Measurements from ENCODE around the gene TMEM178A. TPM values are rescaled to one million over a fixed set of nuclear protein-coding genes. Genes with fewer than 3 reads are reported as not detected.

TMEM178A gene
- total and polyA plus RNA-seq, 7 donors, result 0.60 to 6.1 (median 1.8) TPM; not detected in 1

DNA sequence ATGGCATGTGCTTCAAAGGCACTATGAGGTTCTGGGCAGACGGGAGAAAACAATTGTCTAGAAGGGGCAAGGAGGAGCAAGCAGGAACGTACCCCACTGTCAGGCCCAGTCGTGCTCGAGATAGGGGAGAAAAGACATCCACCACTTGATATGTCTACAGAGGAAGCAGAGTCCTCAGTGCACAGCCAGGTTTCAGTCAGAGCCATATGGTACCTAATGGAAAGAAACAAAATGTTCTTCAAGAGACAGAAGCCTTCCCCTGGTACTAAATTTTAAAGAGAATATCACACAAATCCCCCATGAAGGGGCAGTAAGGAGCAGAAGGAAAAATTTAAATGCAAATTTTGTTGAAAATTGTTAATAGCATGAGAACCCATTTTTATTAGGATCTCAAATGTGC, 91.4 kb downstream of the TMEM178A start:
- WGBS, 2 donors, result 95 to 98% methylated on average over 4 of the region's 4 CpGs
- no peak for TF ChIP-seq EP300 (IDR thresholded peaks at IDR 0.05)
- TF ChIP-seq, protein P1, sequence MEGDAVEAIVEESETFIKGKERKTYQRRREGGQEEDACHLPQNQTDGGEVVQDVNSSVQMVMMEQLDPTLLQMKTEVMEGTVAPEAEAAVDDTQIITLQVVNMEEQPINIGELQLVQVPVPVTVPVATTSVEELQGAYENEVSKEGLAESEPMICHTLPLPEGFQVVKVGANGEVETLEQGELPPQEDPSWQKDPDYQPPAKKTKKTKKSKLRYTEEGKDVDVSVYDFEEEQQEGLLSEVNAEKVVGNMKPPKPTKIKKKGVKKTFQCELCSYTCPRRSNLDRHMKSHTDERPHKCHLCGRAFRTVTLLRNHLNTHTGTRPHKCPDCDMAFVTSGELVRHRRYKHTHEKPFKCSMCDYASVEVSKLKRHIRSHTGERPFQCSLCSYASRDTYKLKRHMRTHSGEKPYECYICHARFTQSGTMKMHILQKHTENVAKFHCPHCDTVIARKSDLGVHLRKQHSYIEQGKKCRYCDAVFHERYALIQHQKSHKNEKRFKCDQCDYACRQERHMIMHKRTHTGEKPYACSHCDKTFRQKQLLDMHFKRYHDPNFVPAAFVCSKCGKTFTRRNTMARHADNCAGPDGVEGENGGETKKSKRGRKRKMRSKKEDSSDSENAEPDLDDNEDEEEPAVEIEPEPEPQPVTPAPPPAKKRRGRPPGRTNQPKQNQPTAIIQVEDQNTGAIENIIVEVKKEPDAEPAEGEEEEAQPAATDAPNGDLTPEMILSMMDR (IDR thresholded peaks at IDR 0.05), result no peak
- peaks cover 0 to 86% (median 21%) of the 10 kb centered on the region in 4 donors for H3K36me3 ChIP-seq
- DNase-seq, result no peak
- no peak overlapping the region for H3K27ac ChIP-seq
- H3K9me3 ChIP-seq, result no peaks in the 10 kb centered on the region
- intact Hi-C loops (cut with DNase I), result no loop called here
- no peak overlapping the region for H3K4me3 ChIP-seq
- no peaks in the 10 kb centered on the region for H3K27me3 ChIP-seq
- H3K4me1 ChIP-seq, result peaks cover 0 to 6% (median 0%) of the 10 kb centered on the region in 4 donors

DNA sequence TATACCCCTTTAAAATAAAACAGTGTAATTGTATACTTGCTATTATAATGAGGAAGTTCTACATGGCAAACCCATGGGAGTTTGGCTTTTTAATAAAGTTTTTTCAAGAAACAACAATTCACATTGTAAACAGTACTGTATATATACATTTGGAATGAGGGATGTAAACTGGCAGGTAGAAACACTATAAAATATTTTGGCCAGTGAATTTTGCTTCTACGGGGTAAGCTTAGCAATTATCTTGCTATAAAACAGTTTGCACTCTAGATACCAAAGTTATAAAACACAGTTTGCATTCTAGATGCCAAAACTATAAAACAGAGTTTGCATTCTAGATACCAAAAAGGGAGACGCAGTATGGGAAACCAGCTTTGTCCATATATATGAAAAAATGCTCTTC, 96.7 kb downstream of the TMEM178A start:
- intact Hi-C loops (cut with DNase I), result no loop called here
- H3K27me3 ChIP-seq, result no peaks in the 10 kb centered on the region
- peaks cover 8 to 78% (median 12%) of the 10 kb centered on the region in 4 donors for H3K36me3 ChIP-seq
- no peaks in the 10 kb centered on the region for H3K9me3 ChIP-seq
- DNase-seq, result no peak
- H3K4me1 ChIP-seq, result no peaks in the 10 kb centered on the region
- no peak overlapping the region for H3K4me3 ChIP-seq
- WGBS, 2 donors, result 20 to 67% methylated on average over 2 of the region's 2 CpGs
- H3K27ac ChIP-seq, result no peak overlapping the region
- TF ChIP-seq, protein P1 (IDR thresholded peaks at IDR 0.05), result no peak
- no peak for TF ChIP-seq EP300 (IDR thresholded peaks at IDR 0.05)
- TF ChIP-seq POLR2AphosphoS5 (IDR thresholded peaks at IDR 0.05), result no peak
- TF ChIP-seq POLR2A (IDR thresholded peaks at IDR 0.05), result no peak

Other genes starting within 250 kb of the TMEM178A start
- 10 to 100 TPM; 72.1 to 96.8 (median 77.4) TPM for gene MAP4K3, start 228.6 kb upstream of the TMEM178A start, total RNA-seq
- 10 to 100 TPM in 2 of 3 donors, 1 to 10 TPM in 1; 8.0 to 12.6 (median 12.3) TPM for gene MAP4K3, start 228.6 kb upstream of the TMEM178A start, polyA plus RNA-seq
- 10 to 100 TPM in 3 of 4 donors, 1 to 10 TPM in 1; 9.0 to 15.5 (median 13.3) TPM for gene THUMPD2, start 113.3 kb downstream of the TMEM178A start, total RNA-seq
- 1 to 10 TPM; 4.2 to 7.4 (median 4.6) TPM for gene THUMPD2, start 113.3 kb downstream of the TMEM178A start, polyA plus RNA-seq

All from sigmoid colon (tissue), 7 donors.